Psoas muscle (tissue), 8 donors: Measurements from ENCODE around the gene UGDH. TPM values are rescaled to one million over a fixed set of nuclear protein-coding genes. Genes with fewer than 3 reads are reported as not detected.
A peak's percentile ranks its signal among the peaks of the same experiment; 100 is the strongest.

Experiments
- ATAC-seq, 4 donors: fragments of 200-7000 bp; cut with Tn5 transposase; one replicate each; pipeline ENCODE4 v1.9.1; 2020; ENCODE audit warnings: moderate library complexity in 3 of 4, mild to moderate bottlenecking in 2 of 4
- DNase-seq, 2 donors: peaks; one replicate each; pipeline ENCODE4 v3.0.0-alpha.2; 2020
- H3K27ac ChIP-seq: fragments of 200-600 bp; one replicate; pipeline ENCODE4 v1.8.0; 2022
- H3K27me3 ChIP-seq, 3 donors: fragments of 200-600 bp in 1 of 3; one replicate each; pipeline versions ENCODE4 v1.6.1 to v1.8.0; 2013 to 2022; ENCODE audit warnings: low read length in 2 of 3, mild to moderate bottlenecking in 2 of 3, moderate library complexity in 1 of 3; ENCODE audit not compliant: insufficient read depth in 3 of 3
- H3K36me3 ChIP-seq, 2 donors: fragments of 200-600 bp in 1 of 2; one replicate each; pipeline versions ENCODE4 v1.6.1 to v1.8.0; 2013 to 2022; ENCODE audit warnings: low read depth in 1 of 2, mild to moderate bottlenecking in 1 of 2, moderate library complexity in 1 of 2; ENCODE audit not compliant: insufficient read depth in 1 of 2
- H3K4me1 ChIP-seq: fragments of 200-600 bp; one replicate; pipeline ENCODE4 v1.8.0; 2022
- H3K4me3 ChIP-seq: fragments of 200-600 bp; one replicate; pipeline ENCODE4 v1.8.0; 2022; ENCODE audit warnings: mild to moderate bottlenecking
- H3K9me3 ChIP-seq: fragments of 200-600 bp; one replicate; pipeline ENCODE4 v1.8.0; 2022
- CTCF ChIP-seq: fragments of 200-600 bp; IDR thresholded peaks from one replicate; pipeline ENCODE4 v1.8.0; 2022; ENCODE audit warnings: antibody characterized with exemption
- WGBS, 3 donors: extraction: QIAGEN DNeasy Blood & Tissue Kit; methylation state at CpG; one replicate each; pipeline versions ENCODE4 v1.1.6 to v1.1.7; 2013; 5-methylcytosine and 5-hydroxymethylcytosine counted together
- intact Hi-C, 2 donors: fragments of 100-400 bp; cut with DNase I; formaldehyde crosslinking; loops; one replicate each; pipeline versions ENCODE4 v1.11.0 to v1.14.2; 2022
- polyA plus RNA-seq, 3 donors: library from polyadenylated mRNA; stranded (reverse); fragments of 200-250 nt; gene quantifications; one replicate each; pipeline ENCODE4 v1.2.3, GENCODE V29; 2013
- total RNA-seq, 4 donors: library from RNA; stranded (reverse); fragmentation: NEBNext Ultra II Directional in 2 of 4; extraction: Animal tissue kit (Norgen Biotek cat#: 25700) in 2 of 4; gene quantifications; one replicate each; pipeline versions ENCODE4 v1.2.1 to v1.2.4, GENCODE V29; 2021 to 2023
- donor health status: healthy with polysubstance abuse.
- donor health status: DM: no; HTN: no; CAD: no; lungs with moderate emphysema.
- donor health status: Bipolar disorder and iron deficiency.
- donor health status: healthy.
- donor health status: DM: yes; HTN: yes; CAD: no.
- donor health status: DM: no; HTN: no; CAD: no.
- donor health status: DM: no; HTN: no; CAD: no.
- donor health status: DM: yes; HTN: yes; CAD: no.

Gene UGDH
- total and polyA plus RNA-seq, 7 donors: 2.5 to 9.8 (median 7.7) TPM

GRCh38 chr4:39530682-39531081 lies 3.4 kb upstream of the UGDH start:
- intact Hi-C loops: no loop called here
- Histone ChIP-seq H3K36me3 (peaks cover 0 to 41% of the 10 kb centered on the region in 2 donors), H3K9me3 (no peaks in the 10 kb centered on the region), H3K4me1 (peaks cover 25% of the 10 kb centered on the region), H3K27ac (no peak overlapping the region), H3K27me3 (no peaks in the 10 kb centered on the region), H3K4me3 (no peak overlapping the region)
- WGBS, 3 donors: 96 to 100% (median 96%) methylated on average over 3 of the region's 3 CpGs
- no peak for DNase-seq
- ATAC-seq: no peak
- TF ChIP-seq CTCF: no peak

DNA sequence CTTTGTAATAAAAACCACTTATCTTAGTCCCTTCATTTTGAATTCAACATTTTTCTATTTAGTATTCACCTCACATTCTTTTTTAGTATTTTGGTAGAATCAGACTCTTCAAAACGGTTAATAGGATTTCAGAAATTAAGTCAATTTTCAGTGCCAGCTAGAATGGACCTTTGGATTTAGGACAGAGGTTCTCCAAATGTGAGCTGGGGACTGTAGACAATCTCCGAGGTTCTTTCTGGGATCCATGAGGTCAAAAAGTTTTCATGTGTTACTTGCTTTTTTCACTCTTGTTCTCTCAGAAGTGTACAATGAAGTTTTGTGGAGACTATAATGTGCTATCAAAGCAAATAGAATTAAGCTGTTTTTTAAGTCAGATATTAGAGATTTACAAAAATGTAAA lies 2.3 kb upstream of the UGDH start:
- no peaks in the 10 kb centered on the region for H3K27me3 ChIP-seq
- peaks cover 0 to 30% of the 10 kb centered on the region in 2 donors for H3K36me3 ChIP-seq
- DNase-seq (no peak), ATAC-seq (no peak)
- peaks cover 25% of the 10 kb centered on the region for H3K4me1 ChIP-seq
- no peak for TF ChIP-seq CTCF
- intact Hi-C loops: loop anchor here (5.0 kb wide), 2 partner anchors 57 to 108 kb away; partner anchors contain the start of gene SMIM14 (in 1 of the 2)
- 81 to 89% (median 83%) methylated on average over 2 of the region's 2 CpGs for WGBS, 3 donors
- H3K9me3 ChIP-seq: no peaks in the 10 kb centered on the region
- H3K27ac ChIP-seq: no peak overlapping the region
- no peak overlapping the region for H3K4me3 ChIP-seq

DNA sequence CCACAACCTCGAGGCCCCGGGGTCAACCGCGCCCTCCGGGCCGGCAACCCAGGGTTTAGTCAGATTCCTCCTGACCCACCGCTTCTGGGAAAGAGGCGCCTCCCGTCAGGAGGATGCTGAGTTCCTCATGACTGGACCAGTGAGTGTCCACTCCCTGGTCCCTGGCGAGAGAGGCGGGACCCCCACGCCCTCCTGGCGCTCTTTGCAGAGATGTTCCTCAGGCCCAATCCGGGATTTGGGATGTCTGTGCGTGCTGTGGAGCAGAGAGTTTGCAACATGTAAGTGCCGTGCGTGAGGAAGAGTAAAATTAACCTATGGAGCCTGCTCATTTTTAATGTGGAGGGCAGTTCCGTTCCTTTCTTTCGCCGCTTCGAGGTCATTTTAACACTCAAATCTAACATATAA lies 824 bp upstream of the UGDH start:
- no peak for TF ChIP-seq CTCF
- H3K4me1 ChIP-seq: peaks cover 25% of the 10 kb centered on the region
- peaks cover 0 to 18% of the 10 kb centered on the region in 2 donors for H3K36me3 ChIP-seq
- ATAC-seq (peak in 3 of 4 donors; percentile 44 to 50 (median 47)), DNase-seq (peak in 1 of 2 donors; percentile 90)
- intact Hi-C loops: loop anchor here (5.0 kb wide), 2 partner anchors 56 to 109 kb away; partner anchors contain the start of gene SMIM14 (in 1 of the 2)
- peak overlapping the region; percentile 94 for H3K27ac ChIP-seq
- no peaks in the 10 kb centered on the region for H3K27me3 ChIP-seq
- 0 to 1% (median 0%) methylated on average over 21 of the region's 21 CpGs for WGBS, 3 donors
- H3K4me3 ChIP-seq: peak overlapping the region; percentile 81
- no peaks in the 10 kb centered on the region for H3K9me3 ChIP-seq

DNA sequence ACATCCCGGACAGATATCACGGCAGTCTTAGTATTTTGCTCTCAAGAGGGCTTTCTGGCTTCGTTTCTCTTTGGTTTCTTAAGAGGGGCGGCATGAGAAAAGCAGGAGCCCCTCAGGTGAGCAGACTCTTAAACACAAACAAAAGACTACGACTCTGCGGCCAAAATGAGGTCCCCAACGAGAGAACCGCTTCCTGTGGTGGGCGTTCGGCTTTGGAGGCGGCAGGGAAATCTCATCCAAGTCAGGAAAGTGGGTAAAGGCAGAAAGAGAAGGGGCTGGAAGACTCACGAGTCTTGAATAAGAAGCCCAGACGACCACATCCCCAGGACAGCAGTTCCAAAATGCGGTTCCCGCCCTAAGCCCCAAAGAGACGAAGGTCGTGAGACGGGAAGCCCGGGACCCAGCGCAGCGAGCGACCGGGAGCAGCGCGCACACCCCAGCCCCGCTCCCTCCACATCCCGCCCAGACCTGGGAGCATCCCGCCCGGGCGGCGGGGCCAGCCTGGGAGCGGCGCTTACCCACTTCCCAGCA lies 409 bp downstream of the UGDH start:
- 0 to 1% (median 0%) methylated on average over 25 to 33 of the region's 33 CpGs for WGBS, 3 donors
- Histone ChIP-seq H3K4me3 (peak overlapping the region; percentile 81), H3K27ac (peak overlapping the region; percentile 94), H3K36me3 (peaks cover 0 to 6% of the 10 kb centered on the region in 2 donors), H3K4me1 (peaks cover 25% of the 10 kb centered on the region), H3K27me3 (no peaks in the 10 kb centered on the region), H3K9me3 (no peaks in the 10 kb centered on the region)
- ATAC-seq (no peak), DNase-seq (no peak)
- TF ChIP-seq CTCF: no peak
- intact Hi-C loops: loop anchor here (2.0 to 5.0 kb wide), 4 partner anchors 55 to 450 kb away; partner anchors contain the start of genes PDS5A (in 1 of the 2) and SMIM14 (in 1 of the 2)
